Esophagus squamous epithelium (tissue), 4 donors: ENCODE measurements around the gene COL6A2.

ENCODE experiments used
- POLR2A ChIP-seq, 4 donors: fragments of 450-650 bp; IDR thresholded peaks; one replicate each; pipeline ENCODE4 v1.6.1; 2017; ENCODE audit warnings: antibody characterized with exemption in 4 of 4, mild to moderate bottlenecking in 4 of 4, moderate library complexity in 3 of 4
- TF ChIP-seq, protein P1 (sequence below), 6 experiments: fragments of 450-650 bp in 4 of 6; fragments of 200-600 bp in 2 of 6; sonication (generic) in 2 of 6; IDR thresholded peaks; one replicate each; pipeline ENCODE4 v1.5.1; 2016 to 2019; ENCODE audit warnings: antibody characterized with exemption in 6 of 6, mild to moderate bottlenecking in 4 of 6, moderate library complexity in 4 of 6

DNA sequence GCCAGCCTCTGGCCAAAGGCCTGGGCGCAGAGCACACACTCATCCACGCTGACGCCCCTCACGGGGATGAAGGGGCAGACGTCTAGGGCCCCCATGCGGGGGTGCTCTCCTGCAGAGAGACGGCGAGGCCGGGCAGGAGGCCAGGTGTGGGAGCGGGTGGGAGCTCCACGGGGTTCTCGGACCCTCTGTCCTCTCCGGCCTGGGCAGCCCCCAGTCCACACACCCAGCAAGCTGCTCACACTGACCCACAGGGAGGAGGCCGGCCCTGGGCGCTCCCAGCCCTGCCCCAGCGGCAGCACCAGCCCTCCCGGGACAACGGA, 55.0 kb downstream of the COL6A2 start:
- TF ChIP-seq, protein P1, sequence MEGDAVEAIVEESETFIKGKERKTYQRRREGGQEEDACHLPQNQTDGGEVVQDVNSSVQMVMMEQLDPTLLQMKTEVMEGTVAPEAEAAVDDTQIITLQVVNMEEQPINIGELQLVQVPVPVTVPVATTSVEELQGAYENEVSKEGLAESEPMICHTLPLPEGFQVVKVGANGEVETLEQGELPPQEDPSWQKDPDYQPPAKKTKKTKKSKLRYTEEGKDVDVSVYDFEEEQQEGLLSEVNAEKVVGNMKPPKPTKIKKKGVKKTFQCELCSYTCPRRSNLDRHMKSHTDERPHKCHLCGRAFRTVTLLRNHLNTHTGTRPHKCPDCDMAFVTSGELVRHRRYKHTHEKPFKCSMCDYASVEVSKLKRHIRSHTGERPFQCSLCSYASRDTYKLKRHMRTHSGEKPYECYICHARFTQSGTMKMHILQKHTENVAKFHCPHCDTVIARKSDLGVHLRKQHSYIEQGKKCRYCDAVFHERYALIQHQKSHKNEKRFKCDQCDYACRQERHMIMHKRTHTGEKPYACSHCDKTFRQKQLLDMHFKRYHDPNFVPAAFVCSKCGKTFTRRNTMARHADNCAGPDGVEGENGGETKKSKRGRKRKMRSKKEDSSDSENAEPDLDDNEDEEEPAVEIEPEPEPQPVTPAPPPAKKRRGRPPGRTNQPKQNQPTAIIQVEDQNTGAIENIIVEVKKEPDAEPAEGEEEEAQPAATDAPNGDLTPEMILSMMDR (IDR thresholded peaks at IDR 0.05): no peak
- no peak for TF ChIP-seq POLR2A (IDR thresholded peaks at IDR 0.05)
